Mesothelial cell of epicardium (in vitro differentiated cells): Measurements from ENCODE around the gene CACNA2D1. TPM values are rescaled to one million over a fixed set of nuclear protein-coding genes. Genes with fewer than 3 reads are reported as not detected.

Experiments used
- DNase-seq, 2 experiments: peaks; one replicate each; pipeline ENCODE4 v3.0.0; 2021; ENCODE audit warnings: low spot score in 2 of 2; ENCODE audit not compliant: unreplicated experiment in 2 of 2
- H3K27ac Mint-ChIP-seq: 2 replicates; pipeline ENCODE4 v1.8.0; 2021; ENCODE audit warnings: mixed read lengths
- H3K27me3 Mint-ChIP-seq: 2 replicates; pipeline ENCODE4 v1.8.0; 2021; ENCODE audit warnings: low read depth, mixed read lengths
- H3K36me3 Mint-ChIP-seq: 2 replicates; pipeline ENCODE4 v1.8.0; 2021; ENCODE audit warnings: mixed read lengths
- H3K4me1 Mint-ChIP-seq: 2 replicates; pipeline ENCODE4 v1.8.0; 2021; ENCODE audit warnings: mixed read lengths
- H3K4me3 Mint-ChIP-seq: 2 replicates; pipeline ENCODE4 v1.8.0; 2021; ENCODE audit warnings: mild to moderate bottlenecking, moderate library complexity, mixed read lengths
- H3K9me3 Mint-ChIP-seq: 2 replicates; pipeline ENCODE4 v1.8.0; 2021; ENCODE audit warnings: mixed read lengths
- CTCF ChIP-seq: fragments of 200-600 bp; sonication (generic); IDR thresholded peaks from one replicate; pipeline ENCODE4 v1.5.0; 2021; ENCODE audit warnings: antibody characterized with exemption; ENCODE audit not compliant: unreplicated experiment
- total RNA-seq: library from RNA; stranded (reverse); gene quantifications from 3 replicates; pipeline ENCODE4 v1.2.1, GENCODE V29; 2021

The CACNA2D1 gene
- total RNA-seq, 1 donor from 2014 or later = 14.7 TPM

GRCh38 chr7:82079527-82079926 lies 364.1 kb downstream of the CACNA2D1 start:
- Mint-ChIP-seq H3K9me3 (no peaks in the 10 kb centered on the region), H3K27me3 (no peaks in the 10 kb centered on the region), H3K4me3 (no peak overlapping the region), H3K4me1 (peaks cover 3% of the 10 kb centered on the region), H3K27ac (no peak overlapping the region), H3K36me3 (no peaks in the 10 kb centered on the region)
- no peak for TF ChIP-seq CTCF
- DNase-seq = no peak

- Mint-ChIP-seq H3K27ac (no peak overlapping the region), H3K4me1 (peaks cover 3% of the 10 kb centered on the region), H3K4me3 (no peak overlapping the region), H3K27me3 (no peaks in the 10 kb centered on the region), H3K9me3 (no peaks in the 10 kb centered on the region), H3K36me3 (no peaks in the 10 kb centered on the region)
- no peak for TF ChIP-seq CTCF
- DNase-seq = no peak
Observed at GRCh38 chr7:82078807-82079206, 364.8 kb downstream of the CACNA2D1 start.

GRCh38 chr7:82071468-82071867 lies 372.1 kb downstream of the CACNA2D1 start:
- no peaks in the 10 kb centered on the region for H3K4me1 Mint-ChIP-seq
- peaks cover 4% of the 10 kb centered on the region for H3K9me3 Mint-ChIP-seq
- H3K4me3 Mint-ChIP-seq = no peak overlapping the region
- no peak for TF ChIP-seq CTCF
- H3K36me3 Mint-ChIP-seq = no peaks in the 10 kb centered on the region
- no peaks in the 10 kb centered on the region for H3K27me3 Mint-ChIP-seq
- no peak for DNase-seq
- H3K27ac Mint-ChIP-seq = no peak overlapping the region

- Mint-ChIP-seq H3K9me3 (peaks cover 4% of the 10 kb centered on the region), H3K27ac (no peak overlapping the region), H3K27me3 (no peaks in the 10 kb centered on the region), H3K36me3 (no peaks in the 10 kb centered on the region), H3K4me1 (no peaks in the 10 kb centered on the region), H3K4me3 (no peak overlapping the region)
- no peak for DNase-seq
- TF ChIP-seq CTCF = no peak
Observed at GRCh38 chr7:82067628-82068264, 375.8 kb downstream of the CACNA2D1 start.

DNA sequence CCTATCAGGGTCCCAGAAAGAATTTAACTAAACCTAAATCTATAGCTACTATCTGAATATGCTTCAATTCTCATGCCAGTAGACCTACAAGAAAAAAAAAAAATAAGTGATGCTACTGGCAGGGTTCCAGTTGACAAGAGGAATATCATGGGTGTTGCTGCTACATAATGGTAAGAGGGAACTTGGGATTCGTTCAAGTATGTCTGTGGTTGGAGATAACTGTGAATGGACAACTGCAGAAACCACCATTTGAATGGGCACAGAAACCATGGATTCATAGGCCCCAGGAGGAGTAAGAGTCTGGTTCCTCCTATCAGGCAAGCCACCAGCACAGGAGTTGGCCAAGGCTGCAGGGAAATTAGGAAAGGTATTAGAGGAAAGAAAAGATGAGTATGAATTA lies 386.1 kb downstream of the CACNA2D1 start:
- Mint-ChIP-seq H3K36me3 (peaks cover 6% of the 10 kb centered on the region), H3K27me3 (no peaks in the 10 kb centered on the region), H3K9me3 (peaks cover 5% of the 10 kb centered on the region), H3K4me1 (no peaks in the 10 kb centered on the region), H3K27ac (no peak overlapping the region), H3K4me3 (no peak overlapping the region)
- no peak for DNase-seq
- TF ChIP-seq CTCF = no peak

DNA sequence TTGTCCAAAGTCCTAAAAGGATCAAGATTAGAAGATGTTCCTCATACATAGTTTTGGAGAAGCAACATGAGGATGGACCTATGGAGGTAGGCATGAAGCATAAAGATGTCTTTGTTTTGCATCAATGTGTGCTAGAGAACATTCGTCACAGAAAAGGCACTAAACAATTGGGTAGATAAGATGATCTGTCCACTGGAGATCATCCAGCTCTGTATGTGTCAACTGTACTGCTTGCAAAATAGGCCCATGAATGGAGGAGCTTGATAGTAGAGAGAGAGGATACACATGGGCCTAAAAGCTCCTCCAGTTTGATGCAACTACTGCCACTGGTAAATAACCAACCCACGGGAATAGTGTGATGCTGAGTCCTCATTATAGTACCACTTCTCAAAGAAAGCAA lies 387.3 kb downstream of the CACNA2D1 start:
- Mint-ChIP-seq H3K4me3 (no peak overlapping the region), H3K36me3 (peaks cover 6% of the 10 kb centered on the region), H3K27me3 (no peaks in the 10 kb centered on the region), H3K4me1 (no peaks in the 10 kb centered on the region), H3K27ac (no peak overlapping the region), H3K9me3 (peaks cover 5% of the 10 kb centered on the region)
- TF ChIP-seq CTCF = no peak
- no peak for DNase-seq
